OCI-LY7 (cell line): ENCODE data around the gene LGR6. TPM values are rescaled to one million over a fixed set of nuclear protein-coding genes. Genes with fewer than 3 reads are reported as not detected.

ENCODE experiments used
- BruUV-seq: library from RNA; stranded (reverse); fragments of 400-500 nt; replicated peaks from 2 replicates; lab custom pipeline; 2021; lab: Mats Ljungman, UMichigan
- CTCF ChIA-PET: fragments of 300-600 bp; sonication (Branson Sonifier 250); formaldehyde crosslinking; loops from one replicate; lab custom pipeline; 2022; ENCODE audit warnings: antibody characterized with exemption; ENCODE audit not compliant: unreplicated experiment; lab: Charles Lee
- POLR2A ChIA-PET: fragments of 300-600 bp; sonication (Branson Sonifier 250); formaldehyde crosslinking; loops from one replicate; lab custom pipeline; 2022; ENCODE audit warnings: antibody characterized with exemption; lab: Charles Lee
- DNase-seq: peaks from one replicate; pipeline ENCODE4 v3.0.0-alpha.2; 2015; ENCODE audit warnings: low spot score
- H2AFZ ChIP-seq: fragments of 200-600 bp; sonication (generic), shearing (Covaris generic); 2 replicates; pipeline ENCODE4 v1.6.1; 2014; ENCODE audit warnings: mild to moderate bottlenecking, antibody characterized with exemption, low read length, moderate library complexity
- H3K27ac ChIP-seq: fragments of 200-600 bp; sonication (generic); 2 replicates; pipeline ENCODE4 v1.5.1; 2014; ENCODE audit warnings: mixed run types, low read depth, mild to moderate bottlenecking, moderate library complexity, low read length, inconsistent platforms; ENCODE audit not compliant: poor library complexity, severe bottlenecking
- H3K36me3 ChIP-seq: fragments of 200-600 bp; sonication (generic); 2 replicates; pipeline ENCODE4 v1.6.1; 2014; ENCODE audit warnings: mild to moderate bottlenecking, antibody characterized with exemption, low read length, moderate library complexity, mixed read lengths; ENCODE audit not compliant: insufficient read depth
- H3K4me1 ChIP-seq: fragments of 200-600 bp; sonication (generic); 2 replicates; pipeline ENCODE4 v1.5.1; 2014; ENCODE audit warnings: mild to moderate bottlenecking, low read length; ENCODE audit not compliant: insufficient read depth, poor library complexity, severe bottlenecking
- H3K4me2 ChIP-seq: fragments of 200-600 bp; sonication (generic); 2 replicates; pipeline ENCODE4 v1.6.1; 2014; ENCODE audit warnings: mild to moderate bottlenecking, low read length
- H3K4me3 ChIP-seq: fragments of 200-600 bp; sonication (generic); 2 replicates; pipeline ENCODE4 v1.5.1; 2014; ENCODE audit warnings: mild to moderate bottlenecking, low read depth, low read length; ENCODE audit not compliant: poor library complexity, severe bottlenecking
- H3K79me2 ChIP-seq: fragments of 200-600 bp; sonication (generic); 2 replicates; pipeline ENCODE4 v1.6.1; 2016; ENCODE audit warnings: low read depth, mild to moderate bottlenecking, low read length, moderate library complexity, mixed read lengths; ENCODE audit not compliant: insufficient read depth
- H3K9me2 ChIP-seq: fragments of 200-600 bp; sonication (generic); 2 replicates; pipeline ENCODE4 v1.6.1; 2016; ENCODE audit warnings: mild to moderate bottlenecking, low read length, mixed read lengths; ENCODE audit not compliant: insufficient read depth
- H3K9me3 ChIP-seq: fragments of 200-600 bp; sonication (generic); 2 replicates; pipeline ENCODE4 v1.6.1; 2014; ENCODE audit warnings: mild to moderate bottlenecking, mixed run types, low read length, mixed read lengths
- H4K20me1 ChIP-seq: fragments of 200-600 bp; sonication (generic); 2 replicates; pipeline ENCODE4 v1.6.1; 2014; ENCODE audit warnings: mild to moderate bottlenecking, antibody characterized with exemption, low read length, moderate library complexity, mixed read lengths; ENCODE audit not compliant: insufficient read depth
- CTCF ChIP-seq: fragments of 200-600 bp; sonication (generic); conservative IDR thresholded peaks from 2 replicates; pipeline ENCODE4 v1.5.1; 2014; ENCODE audit warnings: mild to moderate bottlenecking, antibody characterized with exemption, low read length, moderate library complexity, mixed read lengths
- EZH2phosphoT487 ChIP-seq: fragments of 200-600 bp; sonication (generic); IDR thresholded peaks from 2 replicates; pipeline ENCODE4 v1.6.1; 2018; ENCODE audit warnings: low read depth, borderline replicate concordance, mild to moderate bottlenecking, mixed run types, antibody characterized with exemption, low read length, moderate library complexity, mixed read lengths
- intact Hi-C: fragments of 100-400 bp; cut with micrococcal nuclease; formaldehyde crosslinking; loops from one replicate; pipeline ENCODE4 v1.10.0; 2022; ENCODE audit not compliant: unreplicated experiment
- total RNA-seq, 2 experiments: library from RNA; depleted of rRNA in 1 of 2; stranded (reverse); fragments of >200 nt in 1 of 2; shearing (Covaris generic) in 1 of 2; gene quantifications; 2 replicates each; pipeline ENCODE4 v1.2.3, GENCODE V29; 2014 to 2022

Gene LGR6
- total RNA-seq, 2 experiments from 2014 or later: not detected

GRCh38 chr1:202152399-202152798 is 41.2 kb upstream of the LGR6 start:
- no peak overlapping the region for H3K4me3 ChIP-seq
- H3K9me3 ChIP-seq: no peaks in the 10 kb centered on the region
- TF ChIP-seq CTCF (no peak), EZH2phosphoT487 (no peak)
- ChIA-PET POLR2A (no interaction called here), CTCF (no interaction called here)
- BruUV-seq: no TSS peak
- intact Hi-C loops: no loop called here
- H3K79me2 ChIP-seq: no peaks in the 10 kb centered on the region
- DNase-seq: no peak
- H3K27ac ChIP-seq: no peak overlapping the region
- H3K9me2 ChIP-seq: no peaks in the 10 kb centered on the region
- H3K4me2 ChIP-seq: no peak overlapping the region
- H3K36me3 ChIP-seq: peaks cover 92% of the 10 kb centered on the region
- H4K20me1 ChIP-seq: no peaks in the 10 kb centered on the region
- H3K4me1 ChIP-seq: peaks cover 27% of the 10 kb centered on the region
- H2AFZ ChIP-seq: no peak overlapping the region

- BruUV-seq: no TSS peak
- intact Hi-C loops: no loop called here
Measured at GRCh38 chr1:202153284-202153683, 40.3 kb upstream of the LGR6 start.

More at GRCh38 chr1:202153284-202153683, 40.3 kb upstream of the LGR6 start:
- ChIA-PET POLR2A (interaction anchor here (1.3 kb wide), 1 partner anchor 10 kb away, joined by 3 read pairs; no protein-coding TSS in a partner anchor), CTCF (no interaction called here)
- Histone ChIP-seq H3K27ac (no peak overlapping the region), H3K4me2 (no peak overlapping the region), H3K4me3 (no peak overlapping the region), H4K20me1 (no peaks in the 10 kb centered on the region), H3K36me3 (peaks cover 92% of the 10 kb centered on the region), H3K9me2 (no peaks in the 10 kb centered on the region), H3K79me2 (peaks cover 8% of the 10 kb centered on the region; the same call in 1 of the 2 replicates), H3K9me3 (no peaks in the 10 kb centered on the region), H2AFZ (no peak overlapping the region), H3K4me1 (peaks cover 36% of the 10 kb centered on the region)
- no peak for TF ChIP-seq CTCF
- TF ChIP-seq EZH2phosphoT487: no peak
- DNase-seq: no peak
